T-helper 9 cell (primary cell): ENCODE measurements around the gene GSK3A.

Experiments
- DNase-seq: peaks from one replicate; pipeline ENCODE4 v3.0.0-alpha.2; 2020

The GSK3A gene

GRCh38 chr19:42197375-42197817, 45.0 kb downstream of the GSK3A start:
- DNase-seq, result no peak

DNA sequence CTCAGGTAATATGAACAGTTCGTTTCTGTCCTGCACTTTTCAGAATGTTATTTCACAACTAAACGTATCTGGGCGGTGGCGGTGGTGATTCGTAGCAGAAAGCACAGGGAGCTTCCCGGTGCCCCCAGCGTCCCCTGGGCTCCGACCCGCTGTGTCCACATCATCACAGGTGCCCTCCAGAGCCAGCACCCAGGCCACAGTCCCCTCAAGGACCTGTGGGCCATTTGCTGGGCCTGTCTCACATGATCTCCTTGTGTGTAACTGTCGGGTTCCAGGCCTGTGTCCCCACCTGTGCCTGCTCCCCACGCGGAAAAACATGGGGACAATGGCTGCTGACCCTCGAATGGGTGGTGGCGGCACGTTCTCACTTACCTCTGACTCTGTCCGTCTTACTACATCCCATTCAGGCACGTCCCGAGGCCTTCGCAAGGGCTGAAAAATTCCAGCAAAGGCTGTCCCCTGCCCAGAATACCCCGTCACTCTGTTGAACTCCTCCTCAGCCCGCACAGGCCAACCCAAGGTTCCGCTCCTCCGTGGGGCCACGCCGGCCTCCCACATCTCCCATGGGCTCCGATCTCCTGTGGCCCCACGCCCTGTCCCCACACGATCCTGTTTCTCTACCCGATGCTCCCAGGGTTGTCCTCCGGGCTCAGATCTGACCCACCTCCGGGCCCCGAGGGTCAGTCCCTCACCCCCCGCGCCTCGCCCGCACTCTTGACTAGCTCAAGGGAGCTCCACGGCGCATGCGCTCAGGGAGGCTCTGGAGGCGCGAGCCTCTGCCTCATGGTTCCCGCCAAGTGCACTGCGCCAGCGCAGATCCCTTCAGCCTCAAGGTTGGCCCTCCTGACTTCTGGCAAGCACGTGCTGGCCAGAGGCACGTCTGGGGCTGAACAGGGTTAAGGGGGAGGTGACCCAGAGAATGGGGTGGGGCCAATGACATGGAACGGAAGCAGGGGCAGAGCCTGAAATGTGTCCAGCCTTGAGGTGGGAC, 46.1 kb downstream of the GSK3A start:
- no peak for DNase-seq

DNA sequence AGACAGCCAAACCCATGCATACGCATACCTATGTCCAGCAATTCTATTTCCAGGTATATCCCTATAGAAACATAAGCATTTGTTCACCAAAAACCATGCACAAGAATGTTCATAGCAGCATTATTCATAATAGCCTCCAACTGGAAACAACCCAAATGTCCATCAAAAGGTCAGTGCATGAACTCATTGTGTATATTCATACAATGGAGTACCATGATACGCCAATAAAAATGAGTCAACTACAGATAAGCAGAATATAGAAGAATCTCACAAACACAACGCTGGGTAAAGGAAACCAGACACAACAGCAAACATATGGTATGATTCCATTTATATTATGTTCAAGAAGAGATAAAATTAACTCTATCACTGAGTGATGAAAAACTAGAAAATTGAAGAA, 48.7 kb downstream of the GSK3A start:
- DNase-seq, result no peak

DNA sequence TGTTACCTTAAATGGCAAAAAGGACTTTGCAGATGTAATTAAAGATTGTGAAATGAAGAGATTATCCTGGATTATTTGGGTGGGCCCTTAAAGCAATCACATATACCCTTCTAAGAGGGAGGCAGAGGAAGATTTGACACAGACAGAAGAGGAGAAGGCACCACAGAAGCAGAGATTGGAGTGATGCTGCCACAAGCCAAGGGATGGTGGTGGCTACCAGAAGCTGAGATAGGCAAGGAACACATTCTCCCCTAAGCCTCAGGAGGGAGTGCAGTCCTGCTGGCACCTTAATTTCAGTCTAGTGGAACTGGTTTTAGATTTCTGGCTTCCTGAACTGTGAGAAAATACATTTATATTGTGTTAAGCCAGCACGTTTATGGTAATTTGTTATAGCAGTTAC, 49.1 kb downstream of the GSK3A start:
- no peak for DNase-seq

GRCh38 chr19:42191855-42192254, 50.5 kb downstream of the GSK3A start:
- DNase-seq, result no peak

DNA sequence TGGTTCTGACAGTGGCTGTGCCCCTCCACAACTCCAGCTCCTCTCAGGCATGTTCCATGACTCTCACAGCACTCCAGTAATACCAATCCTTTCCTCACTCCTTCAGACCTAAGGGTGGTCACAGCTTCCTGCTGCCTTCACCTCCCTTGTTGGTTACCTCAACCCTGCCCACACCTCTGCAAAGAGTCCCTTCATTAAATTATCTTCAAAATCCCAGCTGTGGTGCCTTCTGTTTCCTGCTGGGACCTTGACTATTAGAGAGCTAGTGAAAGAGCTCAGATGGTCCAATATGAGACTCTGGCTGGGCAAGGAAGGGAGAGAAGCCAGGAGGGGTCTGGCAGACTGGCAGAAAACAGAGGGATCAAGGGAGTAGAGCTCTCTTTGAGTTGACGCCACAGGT, 51.1 kb downstream of the GSK3A start:
- no peak for DNase-seq

GRCh38 chr19:42189133-42189532, 53.3 kb downstream of the GSK3A start:
- no peak for DNase-seq

DNA sequence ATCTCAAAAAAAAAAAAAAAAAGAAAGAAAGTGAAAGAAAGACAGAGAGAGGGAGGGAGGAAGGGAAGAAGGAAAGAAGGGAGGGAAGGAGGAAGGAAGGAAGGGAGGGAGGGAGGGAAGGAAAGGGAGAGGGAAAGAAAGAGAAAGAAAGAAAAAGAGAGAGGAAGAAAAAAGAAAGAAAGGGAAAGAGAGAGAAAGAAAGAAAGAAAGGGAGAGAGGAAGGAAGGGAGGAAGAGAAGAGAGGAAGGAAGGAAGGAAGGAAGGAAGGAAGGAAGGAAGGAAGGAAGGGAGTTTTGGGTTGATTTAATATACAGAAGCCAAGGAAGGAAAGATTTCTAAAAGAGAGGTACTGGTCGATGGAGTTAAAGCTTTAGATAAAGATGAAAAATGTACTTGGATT, 53.7 kb downstream of the GSK3A start:
- DNase-seq, result no peak

DNA sequence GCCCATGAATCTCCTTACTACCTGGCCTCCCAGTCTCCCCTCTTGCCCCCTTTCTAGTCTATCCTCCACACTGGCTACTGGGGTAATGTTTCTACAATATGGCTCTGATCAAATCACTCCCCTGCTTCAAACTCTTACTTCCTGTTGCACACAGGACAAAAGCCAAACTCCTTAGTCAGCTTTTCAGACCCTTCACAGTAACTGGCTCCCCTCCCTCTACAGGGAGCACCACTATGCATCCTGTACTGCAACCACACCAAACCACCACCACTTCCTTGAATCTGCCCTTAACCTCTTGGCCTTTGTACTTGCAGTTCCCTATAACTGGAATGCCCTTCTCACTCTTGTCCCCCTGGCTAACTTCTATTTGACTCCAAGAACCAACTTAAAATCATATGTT, 57.1 kb downstream of the GSK3A start:
- DNase-seq, result no peak

- DNase-seq, result peak; percentile 68
These were observed 58.0 kb downstream of the GSK3A start for GRCh38 chr19:42184401-42184861.
